Inferior parietal cortex (tissue), 1 donor: ENCODE measurements around the gene ZNF316.

Experiments used
- DNase-seq: peaks from one replicate; pipeline ENCODE4 v3.0.0-alpha.2; 2016; ENCODE audit errors: extremely low spot score

The ZNF316 gene

GRCh38 chr7:6691103-6691502, 54.0 kb downstream of the ZNF316 start:
- no peak for DNase-seq

- DNase-seq = no peak
Measured at GRCh38 chr7:6691609-6692106, 54.5 kb downstream of the ZNF316 start.

DNA sequence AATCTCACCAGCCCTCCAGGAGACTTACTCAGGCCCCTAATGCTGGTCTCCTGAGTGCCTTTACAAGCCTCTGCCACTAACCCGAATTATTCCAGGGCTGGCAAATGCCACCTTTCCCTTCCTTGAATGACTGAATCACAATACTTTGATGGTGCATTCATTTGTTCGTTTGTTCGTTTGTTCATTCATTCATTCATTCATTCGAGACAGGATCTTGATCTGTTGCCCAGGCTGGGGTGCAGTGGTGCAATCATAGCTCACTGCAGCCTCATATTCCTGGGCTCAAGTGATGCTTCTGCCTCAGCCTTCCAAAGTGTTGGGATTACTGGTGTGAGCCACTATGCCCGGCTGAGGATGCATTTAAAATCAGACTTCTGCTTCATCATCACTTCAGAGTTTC, 63.7 kb downstream of the ZNF316 start:
- no peak for DNase-seq

- no peak for DNase-seq
Measured at GRCh38 chr7:6701860-6702259, 64.7 kb downstream of the ZNF316 start.
